Upper lobe of left lung (tissue), 6 donors: ENCODE results near the gene GPR89A. TPM values are rescaled to one million over a fixed set of nuclear protein-coding genes. Genes with fewer than 3 reads are reported as not detected.
"Not testable (repeated sequence)": the region's sequence is repeated elsewhere in the genome, so short reads cannot be mapped to it uniquely, and the experiment has no call there.

ENCODE experiments used
- ATAC-seq, 2 donors: fragments of 200-7000 bp; cut with Tn5 transposase; one replicate each; pipeline ENCODE4 v1.9.1; 2022; ENCODE audit warnings: mild to moderate bottlenecking in 2 of 2, moderate library complexity in 2 of 2; ENCODE audit not compliant: low FRiP score in 2 of 2
- DNase-seq, 2 donors: peaks; one replicate each; pipeline ENCODE4 v3.0.0-alpha.2; 2019 to 2020
- H3K27ac ChIP-seq, 4 donors: fragments of 200-600 bp; sonication (generic); one replicate each; pipeline ENCODE4 v1.5.1; 2016 to 2019
- H3K27me3 ChIP-seq, 4 donors: fragments of 200-600 bp; sonication (generic); one replicate each; pipeline ENCODE4 v1.5.1; 2017 to 2019
- H3K36me3 ChIP-seq, 4 donors: fragments of 200-600 bp; sonication (generic); one replicate each; pipeline ENCODE4 v1.5.1; 2016 to 2019
- H3K4me1 ChIP-seq, 4 donors: fragments of 200-600 bp; sonication (generic); one replicate each; pipeline ENCODE4 v1.5.1; 2018 to 2019
- H3K4me3 ChIP-seq, 4 donors: fragments of 200-600 bp; sonication (generic); one replicate each; pipeline ENCODE4 v1.5.1; 2017 to 2019; ENCODE audit warnings: mild to moderate bottlenecking in 2 of 4, moderate library complexity in 1 of 4
- H3K9me3 ChIP-seq, 4 donors: fragments of 200-600 bp; sonication (generic); one replicate each; pipeline ENCODE4 v1.5.1; 2018 to 2019
- EP300 ChIP-seq, 4 donors: sonication (generic); formaldehyde crosslinking; IDR thresholded peaks; one replicate each; pipeline ENCODE4 v1.5.1; 2017; ENCODE audit warnings: antibody characterized with exemption in 4 of 4, control low read depth in 2 of 4
- POLR2A ChIP-seq, 4 donors: fragments of 450-650 bp; IDR thresholded peaks; one replicate each; pipeline ENCODE4 v1.5.1; 2016 to 2017; ENCODE audit warnings: antibody characterized with exemption in 4 of 4, mild to moderate bottlenecking in 2 of 4
- POLR2AphosphoS5 ChIP-seq, 2 donors: sonication (generic); formaldehyde crosslinking; IDR thresholded peaks; one replicate each; pipeline ENCODE4 v1.5.1; 2017; ENCODE audit warnings: antibody characterized with exemption in 2 of 2
- WGBS, 2 donors: methylation state at CpG; one replicate each; pipeline ENCODE4 v1.1.5; 2017 to 2018; 5-methylcytosine and 5-hydroxymethylcytosine counted together
- total RNA-seq, 6 donors: library from RNA; depleted of rRNA in 4 of 6; stranded (reverse); fragments of >200 nt in 4 of 6; gene quantifications; one replicate each; pipeline versions ENCODE4 v1.1.0 to v1.2.1, GENCODE V29; 2016 to 2021
- TF ChIP-seq, protein P1 (sequence below), 6 experiments: fragments of 450-650 bp in 4 of 6; fragments of 200-600 bp in 2 of 6; sonication (generic) in 2 of 6; IDR thresholded peaks; one replicate each; pipeline ENCODE4 v1.5.1; 2016 to 2019; ENCODE audit warnings: antibody characterized with exemption in 6 of 6
- donor health status: DM: no; HTN: no; CAD: no; lungs with moderate emphysema.
- donor health status: DM: no; HTN: yes; CAD: no; lungs with severe emphysema.

Gene GPR89A
- 10 to 100 TPM; 13.4 to 51.3 (median 25.4) TPM for total RNA-seq

DNA sequence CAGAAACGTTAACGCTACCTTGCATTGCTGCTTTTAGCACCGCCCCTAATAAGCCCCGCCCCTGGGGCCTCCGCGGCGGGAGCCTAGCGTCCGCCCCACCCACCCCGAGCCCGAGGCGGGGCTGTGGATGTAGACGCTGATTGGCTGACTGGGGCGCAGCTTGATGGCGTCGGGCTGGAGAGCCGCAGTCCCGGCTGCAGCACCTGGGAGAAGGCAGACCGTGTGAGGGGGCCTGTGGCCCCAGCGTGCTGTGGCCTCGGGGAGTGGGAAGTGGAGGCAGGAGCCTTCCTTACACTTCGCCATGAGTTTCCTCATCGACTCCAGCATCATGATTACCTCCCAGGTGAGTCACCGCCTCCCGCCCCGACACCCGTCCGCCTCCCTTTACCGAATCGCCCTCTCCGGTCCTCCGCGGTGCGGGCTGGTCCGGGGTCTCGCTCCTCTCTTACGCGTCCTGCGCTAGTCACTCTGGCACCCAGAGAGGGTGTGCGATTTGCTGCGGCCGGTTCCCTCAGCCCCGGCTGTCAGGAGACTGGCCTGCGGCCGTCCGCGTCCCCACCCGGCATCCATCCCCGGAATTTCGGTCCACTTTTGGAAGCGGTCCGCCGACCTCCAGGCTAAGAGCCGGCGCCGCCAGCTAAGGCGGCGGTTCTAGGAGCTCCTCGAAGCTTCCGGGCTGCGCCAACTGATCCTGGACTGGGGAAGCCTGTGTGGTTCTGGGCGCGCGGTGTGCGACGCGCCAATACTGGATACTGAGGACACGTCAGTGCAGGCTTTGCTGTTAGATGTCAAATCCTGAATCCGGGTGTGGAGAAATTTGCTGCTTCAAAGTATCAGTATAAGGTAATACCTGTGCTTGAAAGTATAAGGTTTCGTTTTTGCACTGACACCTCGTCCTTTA lies at the start of gene GPR89A:
Gene GPR89A (plus strand): TSS at position 156 of the 901 bp plus-strand sequence. CDS start 146 bp downstream, at position 302.
- not testable (repeated sequence) for H3K4me1 ChIP-seq, H3K27me3 ChIP-seq, H3K36me3 ChIP-seq, H3K9me3 ChIP-seq
- peak within 1 kb of the TSS; percentile 78 to 91 (median 85) for H3K27ac ChIP-seq
- DNase-seq, result peak; percentile 97 to 98
- TF ChIP-seq POLR2A (IDR thresholded peaks at IDR 0.05) (peak in 3 of 4 donors; percentile 68 to 85 (median 74)), POLR2AphosphoS5 (IDR thresholded peaks at IDR 0.05) (peak; percentile 27 to 86)
- 0% methylated on average over 10 to 19 of the region's 71 CpGs for WGBS, 2 donors
- peak within 1 kb of the TSS; percentile 54 to 98 (median 81) for H3K4me3 ChIP-seq
- ATAC-seq, result peak; percentile 100

DNA sequence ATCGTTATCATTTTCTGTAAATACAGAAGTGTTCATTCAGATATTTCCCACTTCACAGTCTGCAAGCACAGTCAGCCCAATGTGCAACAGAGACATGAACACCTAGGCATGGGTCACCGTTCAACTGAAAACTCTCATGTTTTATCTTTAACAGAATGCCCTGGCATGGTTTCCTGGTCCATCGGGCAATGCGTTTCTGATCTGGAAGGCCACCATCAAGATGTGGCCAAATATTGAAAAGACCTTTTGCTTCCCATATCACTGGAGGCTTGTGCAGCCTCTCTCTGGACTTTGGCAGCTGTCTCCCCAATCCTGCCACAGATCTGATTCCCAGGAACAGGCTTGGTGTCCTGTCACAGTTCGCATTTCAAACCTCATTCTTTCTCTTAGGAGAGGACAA lies 21.0 kb upstream of the GPR89A start:
- not testable (repeated sequence) for ATAC-seq, H3K4me1 ChIP-seq, H3K27me3 ChIP-seq, DNase-seq, H3K9me3 ChIP-seq, H3K36me3 ChIP-seq, H3K4me3 ChIP-seq, H3K27ac ChIP-seq
- WGBS, 2 donors, result 95% methylated on average over 2 to 5 of the region's 5 CpGs

- ATAC-seq, H3K9me3 ChIP-seq, H3K27ac ChIP-seq, H3K36me3 ChIP-seq, H3K4me3 ChIP-seq, H3K4me1 ChIP-seq, H3K27me3 ChIP-seq: not testable (repeated sequence)
- peak in 1 of 2 donors; percentile 22 for DNase-seq
- 2 to 4% methylated on average over 6 to 7 of the region's 7 CpGs for WGBS, 2 donors
- TF ChIP-seq, protein P1, sequence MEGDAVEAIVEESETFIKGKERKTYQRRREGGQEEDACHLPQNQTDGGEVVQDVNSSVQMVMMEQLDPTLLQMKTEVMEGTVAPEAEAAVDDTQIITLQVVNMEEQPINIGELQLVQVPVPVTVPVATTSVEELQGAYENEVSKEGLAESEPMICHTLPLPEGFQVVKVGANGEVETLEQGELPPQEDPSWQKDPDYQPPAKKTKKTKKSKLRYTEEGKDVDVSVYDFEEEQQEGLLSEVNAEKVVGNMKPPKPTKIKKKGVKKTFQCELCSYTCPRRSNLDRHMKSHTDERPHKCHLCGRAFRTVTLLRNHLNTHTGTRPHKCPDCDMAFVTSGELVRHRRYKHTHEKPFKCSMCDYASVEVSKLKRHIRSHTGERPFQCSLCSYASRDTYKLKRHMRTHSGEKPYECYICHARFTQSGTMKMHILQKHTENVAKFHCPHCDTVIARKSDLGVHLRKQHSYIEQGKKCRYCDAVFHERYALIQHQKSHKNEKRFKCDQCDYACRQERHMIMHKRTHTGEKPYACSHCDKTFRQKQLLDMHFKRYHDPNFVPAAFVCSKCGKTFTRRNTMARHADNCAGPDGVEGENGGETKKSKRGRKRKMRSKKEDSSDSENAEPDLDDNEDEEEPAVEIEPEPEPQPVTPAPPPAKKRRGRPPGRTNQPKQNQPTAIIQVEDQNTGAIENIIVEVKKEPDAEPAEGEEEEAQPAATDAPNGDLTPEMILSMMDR (IDR thresholded peaks at IDR 0.05), result peak in 2 of 6 experiments; percentile 14 to 35
Observed at GRCh38 chr1:145590806-145591205, 17.0 kb upstream of the GPR89A start.

GRCh38 chr1:145592347-145592746 lies 15.4 kb upstream of the GPR89A start:
- DNase-seq, H3K4me3 ChIP-seq, H3K4me1 ChIP-seq, H3K9me3 ChIP-seq, H3K27me3 ChIP-seq, H3K36me3 ChIP-seq, H3K27ac ChIP-seq, ATAC-seq: not testable (repeated sequence)

DNA sequence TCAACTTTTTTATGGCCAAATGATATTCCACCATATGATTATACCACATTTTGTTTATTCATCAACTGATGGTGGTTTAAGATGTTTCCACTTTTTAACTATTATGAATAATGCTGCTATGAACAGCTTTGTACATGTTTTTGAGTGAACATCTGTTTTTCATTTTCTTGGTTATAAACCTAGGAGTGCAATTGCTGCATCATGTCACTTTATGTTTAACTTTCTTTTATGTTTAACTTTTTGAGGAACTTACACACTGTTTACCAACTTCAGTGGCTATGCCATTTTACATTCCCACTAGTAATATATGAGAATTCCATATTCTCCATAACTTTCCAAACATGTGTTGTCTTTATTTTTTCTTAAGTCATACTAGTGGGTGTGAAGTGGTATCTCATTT lies 12.4 kb upstream of the GPR89A start:
- not testable (repeated sequence) for H3K27ac ChIP-seq, H3K36me3 ChIP-seq, H3K27me3 ChIP-seq, ATAC-seq, DNase-seq, H3K4me1 ChIP-seq, H3K4me3 ChIP-seq, H3K9me3 ChIP-seq

- H3K4me1 ChIP-seq, ATAC-seq, H3K27me3 ChIP-seq, H3K27ac ChIP-seq, H3K9me3 ChIP-seq, H3K36me3 ChIP-seq, H3K4me3 ChIP-seq, DNase-seq: not testable (repeated sequence)
- 79 to 83% methylated on average over 6 of the region's 6 CpGs for WGBS, 2 donors
Observed at GRCh38 chr1:145596236-145596635, 11.6 kb upstream of the GPR89A start.

DNA sequence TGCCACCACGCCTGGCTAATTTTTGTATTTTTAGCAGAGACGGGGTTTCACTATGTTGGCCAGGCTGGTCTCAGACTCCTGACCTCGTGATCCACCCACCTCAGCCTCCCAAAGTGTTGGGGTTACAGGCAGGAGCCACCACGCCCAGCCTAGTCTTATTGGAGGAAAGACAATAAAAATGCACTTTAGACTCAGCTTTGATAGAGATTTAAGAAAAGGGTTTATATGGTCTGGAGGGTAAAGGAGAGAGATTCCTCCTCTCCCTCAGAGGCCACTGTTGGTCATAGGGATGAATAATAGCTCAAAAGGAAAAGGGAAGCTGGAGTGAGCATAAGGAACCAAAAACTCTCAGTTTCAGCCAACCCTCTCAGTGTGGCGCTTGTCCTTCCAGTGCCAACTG lies 8.4 kb upstream of the GPR89A start:
- H3K36me3 ChIP-seq, H3K4me3 ChIP-seq, H3K27me3 ChIP-seq, H3K4me1 ChIP-seq, H3K27ac ChIP-seq, H3K9me3 ChIP-seq, ATAC-seq, DNase-seq: not testable (repeated sequence)
- 71 to 77% methylated on average over 5 of the region's 5 CpGs for WGBS, 2 donors

GRCh38 chr1:145601593-145601992 lies 6.2 kb upstream of the GPR89A start:
- DNase-seq (no peak), ATAC-seq (no peak)
- WGBS, 2 donors, result 68 to 80% methylated on average over 1 of the region's 1 CpG
- no peak overlapping the region for H3K4me3 ChIP-seq
- no peaks in the 10 kb centered on the region for H3K4me1 ChIP-seq
- H3K27me3 ChIP-seq, result no peaks in the 10 kb centered on the region
- H3K27ac ChIP-seq, result no peak overlapping the region
- H3K36me3 ChIP-seq, result no peaks in the 10 kb centered on the region
- H3K9me3 ChIP-seq, result no peaks in the 10 kb centered on the region
- TF ChIP-seq, protein P1 (IDR thresholded peaks at IDR 0.05), result no peak
- TF ChIP-seq EP300 (IDR thresholded peaks at IDR 0.05), result no peak
- no peak for TF ChIP-seq POLR2AphosphoS5 (IDR thresholded peaks at IDR 0.05)
- no peak for TF ChIP-seq POLR2A (IDR thresholded peaks at IDR 0.05)

DNA sequence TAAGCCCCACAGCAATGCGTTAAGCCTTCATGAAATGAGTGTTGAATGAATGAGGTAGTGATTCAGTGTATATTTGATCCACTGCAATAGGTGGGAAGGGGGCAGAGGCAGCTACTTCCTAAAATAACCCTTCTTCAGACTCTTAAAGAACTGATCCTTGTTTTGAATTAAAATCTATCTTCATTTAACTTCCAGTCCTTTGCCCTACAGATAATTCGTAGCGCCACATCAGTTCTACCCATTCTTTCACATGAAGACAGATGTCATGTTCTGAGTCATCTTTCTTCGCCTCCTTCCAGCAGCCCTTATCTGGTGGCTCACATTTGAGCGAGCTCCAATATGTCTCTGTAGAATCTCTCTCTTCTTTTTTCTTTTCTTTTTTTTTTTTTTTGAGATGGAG lies 948 bp upstream of the GPR89A start:
- H3K9me3 ChIP-seq, ATAC-seq: not testable (repeated sequence)
- WGBS, 2 donors, result 96 to 99% methylated on average over 4 to 5 of the region's 5 CpGs

DNA sequence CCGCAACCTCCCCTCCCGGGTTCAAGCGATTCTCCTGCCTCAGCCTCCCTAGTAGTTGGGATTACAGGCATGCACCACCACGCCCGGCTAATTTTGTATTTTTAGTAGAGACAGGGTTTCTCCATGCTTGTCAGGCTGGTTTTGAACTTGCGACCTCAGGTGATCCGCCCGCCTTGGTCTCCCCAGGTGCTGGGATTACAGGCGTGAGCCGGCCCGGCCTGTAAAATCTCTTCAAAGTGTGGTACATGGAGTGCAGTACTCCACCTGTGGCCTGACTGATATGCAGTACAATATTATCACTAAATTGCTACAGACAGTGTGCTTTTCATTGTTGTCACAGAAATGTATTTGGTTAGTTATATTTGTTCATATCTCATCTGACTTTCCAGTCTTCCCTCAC lies 499 bp upstream of the GPR89A start:
- H3K4me1 ChIP-seq, H3K4me3 ChIP-seq, DNase-seq, H3K27ac ChIP-seq, H3K36me3 ChIP-seq, H3K9me3 ChIP-seq, ATAC-seq, H3K27me3 ChIP-seq: not testable (repeated sequence)
- WGBS, 2 donors, result 67% methylated on average over 3 of the region's 11 CpGs; no CpG with 5 or more reads in 1 of the 2 donors

More for the DNA sequence above, 948 bp upstream of the GPR89A start:
- H3K27ac ChIP-seq, H3K4me1 ChIP-seq, DNase-seq, H3K36me3 ChIP-seq, H3K27me3 ChIP-seq, H3K4me3 ChIP-seq: not testable (repeated sequence)

- H3K27ac ChIP-seq, H3K27me3 ChIP-seq, ATAC-seq, H3K4me1 ChIP-seq, H3K4me3 ChIP-seq, DNase-seq, H3K9me3 ChIP-seq, H3K36me3 ChIP-seq: not testable (repeated sequence)
- WGBS, 2 donors, result 67 to 82% methylated on average over 2 of the region's 2 CpGs
Observed at GRCh38 chr1:145610744-145611143, 3.0 kb downstream of the GPR89A start.
